ENCODE data around the gene WDR76. TPM values are rescaled to one million over a fixed set of nuclear protein-coding genes. Genes with fewer than 3 reads are reported as not detected.
A peak's percentile ranks its signal among the peaks of the same experiment; 100 is the strongest.
"Not testable (repeated sequence)": the region's sequence is repeated elsewhere in the genome, so short reads cannot be mapped to it uniquely, and the experiment has no call there.

WDR76 gene
- polyA plus RNA-seq, 4 donors, result 13.7 to 15.7 (median 14.7) TPM

- DNase-seq (ENCODE audit: low read depth in 4 of 4, low spot score in 2 of 4), result not testable (repeated sequence)
Observed at GRCh38 chr15:43815064-43815463, 11.7 kb upstream of the WDR76 start.

GRCh38 chr15:43821505-43821904 is 5.3 kb upstream of the WDR76 start:
- no peak for DNase-seq (ENCODE audit: low read depth in 4 of 4, low spot score in 2 of 4)

GRCh38 chr15:43824302-43825246 is 2.2 kb upstream of the WDR76 start, which contains the start of gene MFAP1:
TSS of gene MFAP1 (minus strand) at chr15:43824690. CDS start at chr15:43824569, 121 bp downstream.
- DNase-seq (ENCODE audit: low read depth in 4 of 4, low spot score in 2 of 4), result peak; percentile 84 to 94 (median 88)

GRCh38 chr15:43825305-43825704 is 1.5 kb upstream of the WDR76 start:
- DNase-seq (ENCODE audit: low read depth in 4 of 4, low spot score in 2 of 4), result not testable (repeated sequence)

GRCh38 chr15:43826029-43826507 is 734 bp upstream of the WDR76 start:
- DNase-seq (ENCODE audit: low read depth in 4 of 4, low spot score in 2 of 4), result no peak

GRCh38 chr15:43828061-43828657 is 1.4 kb downstream of the WDR76 start:
- no peak for DNase-seq (ENCODE audit: low read depth in 4 of 4, low spot score in 2 of 4)

- not testable (repeated sequence) for DNase-seq (ENCODE audit: low read depth in 4 of 4, low spot score in 2 of 4)
Observed at GRCh38 chr15:43829951-43830540, 3.2 kb downstream of the WDR76 start.

GRCh38 chr15:43830691-43831275 is 4.0 kb downstream of the WDR76 start:
- DNase-seq (ENCODE audit: low read depth in 4 of 4, low spot score in 2 of 4), result not testable (repeated sequence)

- DNase-seq (ENCODE audit: low read depth in 4 of 4, low spot score in 2 of 4), result not testable (repeated sequence)
Observed at GRCh38 chr15:43831519-43832052, 4.8 kb downstream of the WDR76 start.

GRCh38 chr15:43832485-43832884 is 5.7 kb downstream of the WDR76 start:
- not testable (repeated sequence) for DNase-seq (ENCODE audit: low read depth in 4 of 4, low spot score in 2 of 4)

- no peak for DNase-seq (ENCODE audit: low read depth in 4 of 4, low spot score in 2 of 4)
Observed at GRCh38 chr15:43845421-43845820, 18.6 kb downstream of the WDR76 start.

- no peak for DNase-seq (ENCODE audit: low read depth in 4 of 4, low spot score in 2 of 4)
Observed at GRCh38 chr15:43851251-43851650, 24.4 kb downstream of the WDR76 start.

- DNase-seq (ENCODE audit: low read depth in 4 of 4, low spot score in 2 of 4), result no peak
Observed at GRCh38 chr15:43852607-43853006, 25.8 kb downstream of the WDR76 start.

GRCh38 chr15:43854801-43855200 is 28.0 kb downstream of the WDR76 start:
- DNase-seq (ENCODE audit: low read depth in 4 of 4, low spot score in 2 of 4), result no peak

- DNase-seq (ENCODE audit: low read depth in 4 of 4, low spot score in 2 of 4), result no peak
Observed at GRCh38 chr15:43859546-43859945, 32.7 kb downstream of the WDR76 start.

GRCh38 chr15:43866636-43867035 is 39.8 kb downstream of the WDR76 start:
- not testable (repeated sequence) for DNase-seq (ENCODE audit: low read depth in 4 of 4, low spot score in 2 of 4)

GRCh38 chr15:43867096-43867495 is 40.3 kb downstream of the WDR76 start:
- no peak for DNase-seq (ENCODE audit: low read depth in 4 of 4, low spot score in 2 of 4)

GRCh38 chr15:43868406-43868805 is 41.6 kb downstream of the WDR76 start:
- DNase-seq (ENCODE audit: low read depth in 4 of 4, low spot score in 2 of 4), result no peak

GRCh38 chr15:43871835-43872234 is 45.0 kb downstream of the WDR76 start:
- no peak for DNase-seq (ENCODE audit: low read depth in 4 of 4, low spot score in 2 of 4)

- DNase-seq (ENCODE audit: low read depth in 4 of 4, low spot score in 2 of 4), result peak; percentile 18 to 65 (median 28)
Observed at GRCh38 chr15:43872416-43873020, 45.7 kb downstream of the WDR76 start.
